HepG2 (cell line): ENCODE results near the gene COL18A1. TPM values are rescaled to one million over a fixed set of nuclear protein-coding genes. Genes with fewer than 3 reads are reported as not detected.

Source experiments
- CBFB ChIP-seq: sonication (generic); formaldehyde crosslinking; IDR thresholded peaks from 2 replicates; pipeline ENCODE4 v1.4.0; 2020; ENCODE audit warnings: missing genetic modification reagents
- DMTF1 ChIP-seq: sonication (generic); formaldehyde crosslinking; IDR thresholded peaks from 2 replicates; pipeline ENCODE4 v1.4.0; 2020; ENCODE audit warnings: mild to moderate bottlenecking, missing genetic modification reagents
- KLF12 ChIP-seq: sonication (generic); formaldehyde crosslinking; IDR thresholded peaks from 2 replicates; pipeline ENCODE4 v1.4.0; 2020; ENCODE audit warnings: missing genetic modification reagents, borderline replicate concordance
- MBNL3 ChIP-seq: fragments of 250-450 bp; sonication (Bioruptor Pico); conservative IDR thresholded peaks from 2 replicates; pipeline ENCODE4 v1.8.0; 2022; ENCODE audit warnings: mild to moderate bottlenecking, inconsistent platforms
- MTERF4 ChIP-seq: sonication (generic); formaldehyde crosslinking; IDR thresholded peaks from 2 replicates; pipeline ENCODE4 v1.8.0; 2023; ENCODE audit warnings: mild to moderate bottlenecking, missing genetic modification reagents
- MTF1 ChIP-seq: sonication (generic); formaldehyde crosslinking; IDR thresholded peaks from 2 replicates; pipeline ENCODE4 v1.5.0; 2020; ENCODE audit warnings: missing genetic modification reagents
- MXD1 ChIP-seq: sonication (generic); formaldehyde crosslinking; IDR thresholded peaks from 2 replicates; pipeline ENCODE4 v1.4.0; 2020; ENCODE audit warnings: mild to moderate bottlenecking, missing genetic modification reagents
- PRDM4 ChIP-seq: sonication (generic); formaldehyde crosslinking; IDR thresholded peaks from 2 replicates; pipeline ENCODE4 v1.9.0; 2021; ENCODE audit warnings: missing genetic modification reagents, borderline replicate concordance
- SKI ChIP-seq: fragments of 450-650 bp; IDR thresholded peaks from one replicate; pipeline ENCODE4 v1.6.1; 2018; ENCODE audit warnings: mild to moderate bottlenecking; ENCODE audit not compliant: partially characterized antibody
- TAF1 ChIP-seq: sonication (generic); formaldehyde crosslinking; IDR thresholded peaks from 2 replicates; pipeline ENCODE4 v1.4.0; 2020; ENCODE audit warnings: missing genetic modification reagents
- TARDBP ChIP-seq: sonication (generic); formaldehyde crosslinking; IDR thresholded peaks from 2 replicates; pipeline ENCODE4 v1.8.0; 2022; ENCODE audit warnings: mild to moderate bottlenecking, missing genetic modification reagents
- ZBTB2 ChIP-seq: sonication (generic); formaldehyde crosslinking; IDR thresholded peaks from 2 replicates; pipeline ENCODE4 v1.8.0; 2022; ENCODE audit warnings: low read depth, missing genetic modification reagents
- ZNF230 ChIP-seq: sonication (generic); formaldehyde crosslinking; IDR thresholded peaks from 2 replicates; pipeline ENCODE4 v1.4.0; 2020; ENCODE audit warnings: mild to moderate bottlenecking, missing genetic modification reagents
- ZNF235 ChIP-seq: sonication (generic); formaldehyde crosslinking; IDR thresholded peaks from 2 replicates; pipeline ENCODE4 v1.8.1; 2023; ENCODE audit warnings: mild to moderate bottlenecking, missing genetic modification reagents, borderline replicate concordance
- ZNF253 ChIP-seq: sonication (generic); formaldehyde crosslinking; IDR thresholded peaks from 2 replicates; pipeline ENCODE4 v1.8.0; 2022; ENCODE audit warnings: mild to moderate bottlenecking, missing genetic modification reagents, borderline replicate concordance
- ZNF30 ChIP-seq: sonication (generic); formaldehyde crosslinking; IDR thresholded peaks from 2 replicates; pipeline ENCODE4 v1.5.0; 2020; ENCODE audit warnings: mild to moderate bottlenecking, missing genetic modification reagents
- ZNF317 ChIP-seq: sonication (generic); formaldehyde crosslinking; IDR thresholded peaks from 2 replicates; pipeline ENCODE4 v1.5.0; 2020; ENCODE audit warnings: mild to moderate bottlenecking, missing genetic modification reagents
- ZNF800 ChIP-seq: sonication (generic); formaldehyde crosslinking; IDR thresholded peaks from 2 replicates; pipeline ENCODE4 v1.4.0; 2020; ENCODE audit warnings: missing genetic modification reagents
- polyA plus RNA-seq, 8 experiments: library from polyadenylated mRNA; depleted of rRNA in 3 of 8; stranded (reverse) in 7 of 8; unstranded in 1 of 8; fragments of >200 nt; fragmentation: Illumina TruSeq in 4 of 8; extraction: Trizol in 4 of 8; gene quantifications; 2 replicates each; pipeline versions ENCODE4 v1.2.1 to v1.2.3, GENCODE V29; 2011 to 2016; ENCODE audit warnings: low read depth in 4 of 8, missing spikeins in 1 of 8, mixed read lengths in 1 of 8; ENCODE audit not compliant: insufficient read depth in 1 of 8
- total RNA-seq, 5 experiments: library from RNA; depleted of rRNA; stranded (reverse); fragments of >200 nt; fragmentation: Illumina TruSeq; extraction: Trizol; gene quantifications; 2 replicates each; pipeline ENCODE4 v1.2.3, GENCODE V29; 2016; ENCODE audit warnings: low read depth in 1 of 5

COL18A1 gene
- total and polyA plus RNA-seq, 2 of the 13 experiments (the other 11 are each of a cell fraction or from before 2014, with no cell fraction given) = 79.0 to 102 TPM

GRCh38 chr21:45430521-45431501 is 25.8 kb downstream of the COL18A1 start (continued):
- TF ChIP-seq ZNF317 (peak; percentile 60; the same call in 1 of the 2 replicates), ZNF30 (no peak), ZNF235 (CRISPR knock-in tag) (no peak), CBFB (CRISPR knock-in tag) (no peak), MTERF4 (CRISPR knock-in tag) (0 out of 2 replicates have a peak, but pooled peaks have one; percentile 32), ZNF230 (CRISPR knock-in tag) (no peak), PRDM4 (CRISPR knock-in tag) (no peak), DMTF1 (CRISPR knock-in tag) (no peak), KLF12 (CRISPR knock-in tag) (peak; percentile 81; the same call in 1 of the 2 replicates), ZBTB2 (CRISPR knock-in tag) (0 out of 2 replicates have a peak, but pooled peaks have one; percentile 12), ZNF800 (CRISPR knock-in tag) (0 out of 2 replicates have a peak, but pooled peaks have one; percentile 68), SKI (peak; percentile 87), MBNL3 (CRISPR knock-in tag) (no peak), MXD1 (peak; percentile 73; the same call in 1 of the 2 replicates), MTF1 (no peak), ZNF253 (CRISPR knock-in tag) (no peak), TAF1 (CRISPR knock-in tag) (peak; percentile 45; the same call in 1 of the 2 replicates), TARDBP (CRISPR knock-in tag) (peak; percentile 81)
